Subcutaneous abdominal adipose tissue (tissue), 5 donors: Measurements from ENCODE around the gene ZNF488.
A peak's percentile ranks its signal among the peaks of the same experiment; 100 is the strongest.

Experiments
- H3K27ac ChIP-seq: one replicate; pipeline ENCODE4 v1.7.0; 2013; ENCODE audit warnings: low read depth, mild to moderate bottlenecking, inconsistent platforms, low read length, moderate library complexity
- H3K27me3 ChIP-seq, 5 donors: one replicate each; pipeline ENCODE4 v1.7.0; 2013; ENCODE audit warnings: low read length in 5 of 5, inconsistent platforms in 1 of 5; ENCODE audit not compliant: control insufficient read depth in 5 of 5, insufficient read depth in 4 of 5
- H3K36me3 ChIP-seq, 5 donors: one replicate each; pipeline ENCODE4 v1.7.0; 2013; ENCODE audit warnings: low read length in 5 of 5; ENCODE audit not compliant: control insufficient read depth in 5 of 5, insufficient read depth in 5 of 5
- H3K4me1 ChIP-seq, 5 donors: one replicate each; pipeline ENCODE4 v1.7.0; 2013; ENCODE audit warnings: low read length in 5 of 5, mild to moderate bottlenecking in 3 of 5, moderate library complexity in 1 of 5; ENCODE audit not compliant: control insufficient read depth in 5 of 5, insufficient read depth in 5 of 5
- H3K4me3 ChIP-seq, 5 donors: one replicate each; pipeline ENCODE4 v1.7.0; 2013; ENCODE audit warnings: low read length in 5 of 5, low read depth in 1 of 5
- H3K9ac ChIP-seq, 5 donors: one replicate each; pipeline ENCODE4 v1.7.0; 2013; ENCODE audit warnings: low read length in 5 of 5, mild to moderate bottlenecking in 4 of 5, moderate library complexity in 3 of 5
- H3K9me3 ChIP-seq, 5 donors: one replicate each; pipeline ENCODE4 v1.7.0; 2013; ENCODE audit warnings: low read length in 5 of 5; ENCODE audit not compliant: control insufficient read depth in 5 of 5
- donor health status: healthy.
- donor health status: healthy.
- donor health status: healthy.
- donor health status: healthy.
- donor health status: healthy.

ZNF488 gene

DNA sequence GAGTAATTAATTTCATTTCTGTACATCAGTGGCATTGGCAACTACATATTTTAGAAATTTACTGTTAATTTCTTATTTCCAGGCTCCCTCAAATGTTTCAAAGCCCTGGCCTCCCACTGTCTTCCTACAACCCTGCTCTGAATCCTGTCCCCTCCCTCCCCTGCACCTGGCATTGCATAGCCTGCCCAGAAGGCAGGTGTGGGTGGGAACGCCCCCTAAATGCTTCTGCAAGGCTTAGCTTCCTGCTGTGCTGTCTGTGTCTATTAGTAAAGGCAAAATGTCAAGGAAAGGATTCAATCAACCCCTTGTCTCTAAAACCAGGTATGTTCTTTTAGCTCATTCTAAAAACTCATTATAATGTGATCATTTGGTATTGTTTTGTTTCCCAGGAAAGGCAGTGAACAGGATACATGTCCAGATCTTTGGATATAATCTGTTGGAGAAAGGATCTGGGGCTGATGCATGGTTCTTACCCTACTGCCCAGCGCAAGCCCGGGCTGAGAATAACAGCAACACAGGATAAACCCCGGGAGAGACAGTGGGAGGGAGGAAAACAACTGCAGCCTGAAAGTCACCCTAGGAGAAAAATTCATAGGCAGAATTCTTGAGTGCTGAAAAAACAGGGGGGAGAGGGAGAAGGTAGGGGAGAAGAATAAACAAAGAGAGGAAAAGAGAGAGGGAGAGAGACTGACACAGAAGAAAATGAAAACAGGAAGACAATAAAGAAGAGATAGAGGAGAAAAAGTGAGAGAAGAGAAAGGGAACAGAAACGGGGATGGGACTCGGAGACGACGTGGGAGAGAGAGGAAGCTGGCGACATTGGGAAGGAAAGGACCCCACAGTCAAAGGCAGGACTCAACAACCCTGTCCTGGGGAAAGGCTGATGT is 589 bp downstream of the ZNF488 start:
- no peaks in the 10 kb centered on the region for H3K27me3 ChIP-seq
- no peak overlapping the region for H3K27ac ChIP-seq
- peaks cover 0 to 13% (median 9%) of the 10 kb centered on the region in 5 donors for H3K4me1 ChIP-seq
- H3K9ac ChIP-seq: peak overlapping the region in 1 of 5 donors; percentile 6
- peak overlapping the region in 4 of 5 donors; percentile 58 to 79 (median 74) for H3K4me3 ChIP-seq
- H3K36me3 ChIP-seq: no peaks in the 10 kb centered on the region
- peaks cover 0 to 3% (median 0%) of the 10 kb centered on the region in 5 donors for H3K9me3 ChIP-seq

DNA sequence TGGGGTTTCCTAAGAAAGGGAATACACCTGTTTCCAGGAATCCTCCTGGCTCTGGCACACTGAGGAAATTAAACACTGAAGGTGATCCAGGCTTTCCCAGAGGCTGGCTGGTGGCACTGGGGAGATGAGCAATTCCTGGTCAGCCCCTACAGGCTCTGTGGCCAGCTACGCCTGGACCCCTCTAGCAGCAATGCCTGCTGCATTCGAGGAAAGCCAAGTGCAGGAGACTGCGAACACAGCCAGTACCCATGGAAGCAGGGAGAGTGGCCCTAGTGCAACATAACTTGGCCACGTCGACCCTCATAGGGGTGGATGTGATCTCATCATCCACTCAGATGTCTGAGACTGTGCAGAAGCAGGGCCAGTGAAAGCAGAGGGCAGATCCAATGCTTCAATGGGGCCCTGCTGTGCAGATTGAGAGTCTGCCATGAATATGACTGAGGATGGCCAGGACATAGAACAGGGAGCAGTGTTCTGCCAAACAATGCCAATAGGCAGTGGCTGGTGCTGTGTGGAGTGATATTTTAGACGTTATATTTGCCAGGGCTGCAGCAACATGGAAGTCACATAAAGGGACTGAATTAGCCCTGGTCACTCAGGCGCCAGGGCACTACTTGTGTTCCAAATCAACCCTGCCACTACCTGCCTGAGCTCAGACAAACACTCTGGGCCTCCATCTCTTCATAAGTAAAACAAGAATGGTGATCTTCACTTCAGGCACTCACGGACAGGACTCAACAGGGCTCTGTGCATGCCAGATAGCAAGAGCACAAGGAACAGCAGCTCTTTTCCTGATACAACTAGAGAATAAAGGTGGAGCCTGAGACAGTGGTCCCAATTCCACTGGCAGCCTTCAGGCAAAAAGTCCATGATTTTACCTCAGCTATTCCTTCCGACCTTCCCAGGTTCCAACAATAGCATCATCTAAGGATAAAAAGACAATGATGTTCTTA is 2.4 kb downstream of the ZNF488 start:
- Histone ChIP-seq H3K36me3 (no peaks in the 10 kb centered on the region), H3K4me3 (no peak overlapping the region), H3K9me3 (no peaks in the 10 kb centered on the region), H3K27me3 (peaks cover 0 to 12% (median 0%) of the 10 kb centered on the region in 5 donors), H3K4me1 (peaks cover 0 to 13% (median 9%) of the 10 kb centered on the region in 5 donors), H3K9ac (no peak overlapping the region), H3K27ac (no peak overlapping the region)

DNA sequence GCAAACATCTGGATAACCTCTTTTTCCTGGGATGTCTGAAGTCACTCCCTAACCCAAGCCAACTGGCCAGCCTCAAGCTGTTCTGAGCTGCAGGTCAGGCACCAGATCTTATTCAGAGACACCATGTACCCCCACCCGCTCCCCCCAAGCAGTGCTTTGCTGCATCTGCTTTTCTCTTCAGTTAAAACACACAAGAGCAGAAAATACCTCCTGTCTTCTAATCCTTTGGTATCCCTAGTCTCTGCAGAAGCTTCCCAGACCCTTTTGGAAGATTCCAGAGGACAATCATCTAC is 3.0 kb downstream of the ZNF488 start:
- no peak overlapping the region for H3K27ac ChIP-seq
- H3K27me3 ChIP-seq: peaks cover 0 to 12% (median 0%) of the 10 kb centered on the region in 5 donors
- H3K4me3 ChIP-seq: no peak overlapping the region
- no peak overlapping the region for H3K9ac ChIP-seq
- no peaks in the 10 kb centered on the region for H3K36me3 ChIP-seq
- peaks cover 0 to 13% (median 9%) of the 10 kb centered on the region in 5 donors for H3K4me1 ChIP-seq
- H3K9me3 ChIP-seq: no peaks in the 10 kb centered on the region

DNA sequence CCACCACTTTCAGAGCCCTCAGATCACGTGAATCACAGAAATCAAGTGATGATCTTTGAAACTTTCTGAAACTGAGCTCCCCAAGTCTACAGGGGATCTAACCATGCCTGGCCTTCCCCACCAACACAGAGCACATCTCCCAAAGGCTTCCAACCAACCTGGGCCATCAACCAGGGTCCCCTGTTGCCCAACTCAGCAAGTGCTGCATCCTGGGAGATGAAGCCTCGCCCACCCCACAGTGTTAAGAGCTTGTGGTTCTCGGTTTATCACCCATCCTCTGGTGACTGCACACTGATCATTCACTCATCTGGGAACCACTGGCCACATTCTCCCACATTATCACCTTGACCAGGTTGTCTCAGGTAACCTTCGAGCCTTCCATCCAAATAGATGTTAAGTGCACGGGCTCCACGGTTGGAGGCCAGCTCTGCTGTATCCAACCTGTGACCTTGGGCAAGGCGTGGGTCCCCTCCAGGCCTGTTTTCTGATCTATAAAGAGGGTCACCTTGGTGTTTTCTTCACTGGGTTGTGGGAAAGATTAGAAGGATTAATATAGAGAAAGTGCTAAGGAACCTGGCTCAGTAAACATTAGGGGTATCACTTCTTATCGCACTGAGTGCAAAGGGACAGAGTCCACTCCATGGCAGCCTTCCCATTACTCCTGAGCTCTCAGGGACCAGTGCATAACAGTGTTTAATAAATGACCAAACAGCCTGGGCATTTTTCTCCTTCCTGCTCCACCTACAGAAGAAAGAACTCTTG is 3.6 kb downstream of the ZNF488 start:
- H3K4me1 ChIP-seq: peaks cover 0 to 13% (median 9%) of the 10 kb centered on the region in 5 donors
- no peak overlapping the region for H3K9ac ChIP-seq
- H3K4me3 ChIP-seq: no peak overlapping the region
- H3K36me3 ChIP-seq: no peaks in the 10 kb centered on the region
- no peak overlapping the region for H3K27ac ChIP-seq
- peaks cover 0 to 12% (median 0%) of the 10 kb centered on the region in 5 donors for H3K27me3 ChIP-seq
- H3K9me3 ChIP-seq: no peaks in the 10 kb centered on the region

DNA sequence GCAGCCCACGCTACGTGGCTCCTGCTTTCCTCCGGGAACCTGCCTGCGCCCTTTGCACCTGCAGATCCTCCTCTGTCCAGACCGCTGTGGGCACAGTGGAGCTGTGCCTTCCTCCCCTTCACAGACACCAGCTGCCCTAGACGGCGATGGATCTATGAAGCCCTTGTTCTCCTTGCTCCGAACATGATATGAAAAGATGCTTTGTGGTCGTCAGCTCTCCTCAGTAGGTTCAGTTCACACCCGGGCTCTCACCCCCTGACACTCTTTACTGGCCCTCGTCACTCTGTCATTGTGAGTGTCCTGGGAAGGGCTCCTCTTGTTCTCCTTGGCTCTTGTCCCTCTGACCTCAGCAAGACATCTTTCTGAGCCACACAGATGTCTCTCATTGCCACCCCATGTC is 4.2 kb downstream of the ZNF488 start:
- Histone ChIP-seq H3K9ac (no peak overlapping the region), H3K4me3 (no peak overlapping the region), H3K27ac (no peak overlapping the region), H3K9me3 (no peaks in the 10 kb centered on the region), H3K27me3 (peaks cover 0 to 12% (median 0%) of the 10 kb centered on the region in 5 donors), H3K4me1 (peaks cover 0 to 15% (median 10%) of the 10 kb centered on the region in 5 donors), H3K36me3 (no peaks in the 10 kb centered on the region)

DNA sequence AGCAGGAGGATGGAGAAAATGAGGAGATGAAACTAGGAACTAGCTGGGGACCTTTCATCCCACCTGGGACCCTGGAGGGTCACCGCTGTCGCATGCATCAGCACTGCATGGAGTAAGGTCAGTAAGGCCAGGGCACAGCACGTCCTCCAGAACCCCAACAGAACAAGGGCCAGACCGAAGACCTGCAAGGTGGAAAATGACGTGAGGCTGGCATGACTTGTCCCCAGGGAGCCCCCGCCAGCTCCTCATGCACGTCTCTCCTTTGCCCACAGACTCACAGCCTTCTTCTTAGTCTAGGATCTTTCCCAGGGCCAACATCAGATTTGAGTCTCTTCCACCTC is 4.7 kb downstream of the ZNF488 start:
- H3K36me3 ChIP-seq: no peaks in the 10 kb centered on the region
- H3K9me3 ChIP-seq: no peaks in the 10 kb centered on the region
- no peak overlapping the region for H3K4me3 ChIP-seq
- peaks cover 0 to 12% (median 0%) of the 10 kb centered on the region in 5 donors for H3K27me3 ChIP-seq
- peaks cover 0 to 15% (median 12%) of the 10 kb centered on the region in 5 donors for H3K4me1 ChIP-seq
- no peak overlapping the region for H3K27ac ChIP-seq
- H3K9ac ChIP-seq: no peak overlapping the region

DNA sequence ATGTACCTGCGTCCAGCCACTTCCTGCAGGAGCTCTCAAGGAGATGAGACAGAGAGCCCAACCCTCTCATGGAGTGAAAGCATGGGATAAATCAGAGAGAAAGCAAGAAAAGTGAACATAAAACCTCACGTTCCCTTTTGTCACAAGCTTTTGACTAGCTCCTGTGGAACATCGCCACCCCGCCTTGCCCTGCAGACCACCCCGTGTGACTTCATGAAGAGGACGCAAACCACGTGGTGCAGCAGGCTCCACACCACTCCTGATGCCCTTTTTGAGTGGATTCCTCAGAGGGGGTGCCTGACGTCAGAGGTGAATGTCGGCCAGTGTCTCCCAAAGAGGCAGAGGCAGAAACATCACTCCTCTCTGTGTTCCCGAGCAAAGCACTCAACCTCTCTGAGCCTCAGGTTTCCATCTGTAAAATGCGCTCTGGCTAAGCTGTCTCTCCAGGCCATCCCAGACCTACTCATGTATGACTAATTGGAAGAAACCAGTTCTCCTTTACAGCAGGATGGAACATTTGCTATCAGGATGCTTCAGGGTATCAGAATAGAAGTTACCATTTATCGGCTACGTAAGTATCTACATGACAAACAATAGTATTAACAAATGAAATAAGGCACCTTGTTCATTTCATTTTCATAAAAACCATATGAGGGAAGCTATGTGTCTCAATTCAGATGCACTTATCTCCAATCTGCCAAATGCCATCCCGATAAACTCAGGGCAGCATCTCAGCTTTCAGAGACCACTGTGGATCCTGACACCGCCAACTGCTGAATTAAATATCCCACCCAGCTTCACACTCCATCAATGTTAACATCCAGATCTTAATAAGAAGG is 5.3 kb downstream of the ZNF488 start:
- Histone ChIP-seq H3K27ac (no peak overlapping the region), H3K9ac (no peak overlapping the region)

DNA sequence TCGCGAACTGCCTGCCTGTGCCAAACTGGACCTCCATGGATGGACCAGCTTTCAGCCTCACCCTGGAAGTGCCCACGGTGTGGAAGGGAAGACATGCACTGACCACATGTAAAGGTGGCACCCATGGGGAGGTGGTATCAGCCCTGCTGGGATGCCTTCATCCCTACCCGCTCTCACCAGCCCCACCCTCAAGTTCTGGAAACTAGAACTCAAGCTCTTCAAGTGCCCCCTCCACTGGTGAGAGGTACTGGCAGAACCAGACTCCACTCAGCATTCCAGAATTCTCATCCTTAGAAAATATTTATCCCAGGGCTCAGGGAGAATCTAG is 5.9 kb downstream of the ZNF488 start:
- peaks cover 0 to 15% (median 12%) of the 10 kb centered on the region in 5 donors for H3K4me1 ChIP-seq
- H3K27ac ChIP-seq: no peak overlapping the region
- H3K9ac ChIP-seq: no peak overlapping the region
- H3K4me3 ChIP-seq: no peak overlapping the region
- no peaks in the 10 kb centered on the region for H3K9me3 ChIP-seq
- no peaks in the 10 kb centered on the region for H3K36me3 ChIP-seq
- peaks cover 0 to 12% (median 0%) of the 10 kb centered on the region in 5 donors for H3K27me3 ChIP-seq

More for the DNA sequence above, 5.3 kb downstream of the ZNF488 start:
- H3K9me3 ChIP-seq: no peaks in the 10 kb centered on the region
- H3K36me3 ChIP-seq: no peaks in the 10 kb centered on the region
- H3K4me1 ChIP-seq: peaks cover 0 to 16% (median 13%) of the 10 kb centered on the region in 5 donors
- H3K27me3 ChIP-seq: peaks cover 0 to 12% (median 0%) of the 10 kb centered on the region in 5 donors
- H3K4me3 ChIP-seq: no peak overlapping the region
